Measurements from ENCODE around the gene EMC9. TPM values are rescaled to one million over a fixed set of nuclear protein-coding genes. Genes with fewer than 3 reads are reported as not detected.

EMC9 gene
- polyA plus RNA-seq, 2 of the 4 experiments (the other 2 are of a cell fraction) = 21.5 to 48.5 TPM

DNA sequence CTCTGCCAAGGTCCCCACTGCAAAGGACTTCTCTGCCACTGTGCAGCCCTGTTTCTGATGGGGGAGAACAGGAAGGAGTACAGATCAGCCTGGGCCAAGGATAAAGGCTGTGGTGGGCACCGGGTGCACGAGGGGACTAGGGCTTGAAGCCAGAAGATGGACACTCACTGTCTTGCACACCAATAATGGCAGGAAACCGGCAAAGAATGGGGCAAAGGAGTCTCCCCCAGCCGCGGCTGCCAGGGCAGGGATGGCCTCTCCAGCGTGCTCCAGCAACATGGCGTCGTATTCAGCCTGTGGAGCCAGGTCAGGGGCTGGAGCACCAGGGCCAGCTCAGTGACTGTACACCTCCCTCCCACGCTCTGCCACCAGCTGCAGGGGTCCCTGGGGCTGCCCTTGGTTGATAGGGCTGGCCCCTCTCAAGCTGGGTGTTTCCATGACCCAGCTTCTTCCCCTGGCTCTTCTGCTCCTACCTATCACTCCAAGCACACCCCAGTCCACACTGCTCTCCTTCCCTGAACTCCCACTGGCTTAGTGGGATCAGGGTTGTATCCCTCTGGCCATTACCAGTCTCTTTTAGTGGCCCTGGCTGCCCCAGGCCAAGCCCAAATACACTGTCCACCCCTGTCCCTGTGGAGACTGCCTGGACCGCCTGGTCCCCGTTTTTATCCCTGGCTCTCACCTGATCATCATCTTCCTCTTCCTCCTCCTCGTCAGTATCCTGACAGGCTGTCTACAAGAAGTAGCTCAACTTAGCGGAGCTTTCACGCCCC lies 40.9 kb upstream of the EMC9 start:
- no peak overlapping the region for H3K27ac ChIP-seq
- peaks cover 4% of the 10 kb centered on the region; the same call in 2 of the 3 replicates for H3K4me1 ChIP-seq
- POLR2A ChIA-PET = interaction anchor here (1.2 kb wide), 1 partner anchor 68 kb away, joined by 3 read pairs; the partner anchor contains the start of genes DCAF11 and NRL
- DNase-seq (ENCODE audit: low read depth in 1 of 2, low spot score in 1 of 2) (no peak), ATAC-seq (no peak; a peak in 1 of 6 replicates), FAIRE-seq (no peak)
- H3K4me3 ChIP-seq = no peak overlapping the region
- CTCF ChIA-PET = interaction anchor here (0.7 to 8.0 kb wide), 2 partner anchors 22 to 27 kb away, joined by 3 to 64 read pairs; partner anchors contain the start of gene IRF9
- H3K4me2 ChIP-seq = no peak overlapping the region
- no peaks in the 10 kb centered on the region for H3K9me3 ChIP-seq
- 89% methylated on average over 14 of the region's 14 CpGs for WGBS (ENCODE audit: missing lambda C conversion rate)
- TF ChIP-seq HDAC2 (IDR thresholded peaks at IDR 0.05) = no peak
- TF ChIP-seq EHMT2 (IDR thresholded peaks at IDR 0.05; ENCODE audit: low read depth) = no peak
- TF ChIP-seq ZFP36 (IDR thresholded peaks at IDR 0.05; ENCODE audit: borderline replicate concordance, partially characterized antibody) = no peak
- TF ChIP-seq ESRRA (IDR thresholded peaks at IDR 0.05; ENCODE audit: borderline replicate concordance, low read length) = no peak
- TF ChIP-seq JUN (IDR thresholded peaks at IDR 0.05) = no peak
- TF ChIP-seq RARB (CRISPR knock-in tag; IDR thresholded peaks at IDR 0.05) = no peak
- no peak for TF ChIP-seq CBX8 (IDR thresholded peaks at IDR 0.05)
- no peak for TF ChIP-seq CHD2 (IDR thresholded peaks at IDR 0.05; ENCODE audit: low read length, partially characterized antibody)
- TF ChIP-seq MAZ (IDR thresholded peaks at IDR 0.05; ENCODE audit: borderline replicate concordance, low read depth, low read length) = no peak
- TF ChIP-seq HEYL (CRISPR knock-in tag; IDR thresholded peaks at IDR 0.05) = no peak
- TF ChIP-seq RFX5 (IDR thresholded peaks at IDR 0.05) = no peak
- TF ChIP-seq FOXS1 (CRISPR knock-in tag; IDR thresholded peaks at IDR 0.05) = no peak
- TF ChIP-seq MYC (IDR thresholded peaks at IDR 0.05; ENCODE audit: borderline replicate concordance, low read length) = no peak
- no peak for TF ChIP-seq POLR2AphosphoS2 (conservative IDR thresholded peaks at IDR 0.05; ENCODE audit: low read length)
- TF ChIP-seq HOXB13 (CRISPR knock-in tag; IDR thresholded peaks at IDR 0.05; ENCODE audit: low read depth) = no peak
- TF ChIP-seq, protein P1, sequence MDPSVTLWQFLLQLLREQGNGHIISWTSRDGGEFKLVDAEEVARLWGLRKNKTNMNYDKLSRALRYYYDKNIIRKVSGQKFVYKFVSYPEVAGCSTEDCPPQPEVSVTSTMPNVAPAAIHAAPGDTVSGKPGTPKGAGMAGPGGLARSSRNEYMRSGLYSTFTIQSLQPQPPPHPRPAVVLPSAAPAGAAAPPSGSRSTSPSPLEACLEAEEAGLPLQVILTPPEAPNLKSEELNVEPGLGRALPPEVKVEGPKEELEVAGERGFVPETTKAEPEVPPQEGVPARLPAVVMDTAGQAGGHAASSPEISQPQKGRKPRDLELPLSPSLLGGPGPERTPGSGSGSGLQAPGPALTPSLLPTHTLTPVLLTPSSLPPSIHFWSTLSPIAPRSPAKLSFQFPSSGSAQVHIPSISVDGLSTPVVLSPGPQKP (IDR thresholded peaks at IDR 0.05; ENCODE audit: low read depth, low read length) = no peak
- TF ChIP-seq CTCF (IDR thresholded peaks at IDR 0.05) = no peak
- TF ChIP-seq, protein P2, sequence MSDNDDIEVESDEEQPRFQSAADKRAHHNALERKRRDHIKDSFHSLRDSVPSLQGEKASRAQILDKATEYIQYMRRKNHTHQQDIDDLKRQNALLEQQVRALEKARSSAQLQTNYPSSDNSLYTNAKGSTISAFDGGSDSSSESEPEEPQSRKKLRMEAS (IDR thresholded peaks at IDR 0.05) = no peak
- no peak for TF ChIP-seq PHF8 (IDR thresholded peaks at IDR 0.05; ENCODE audit: borderline replicate concordance, low read depth)

DNA sequence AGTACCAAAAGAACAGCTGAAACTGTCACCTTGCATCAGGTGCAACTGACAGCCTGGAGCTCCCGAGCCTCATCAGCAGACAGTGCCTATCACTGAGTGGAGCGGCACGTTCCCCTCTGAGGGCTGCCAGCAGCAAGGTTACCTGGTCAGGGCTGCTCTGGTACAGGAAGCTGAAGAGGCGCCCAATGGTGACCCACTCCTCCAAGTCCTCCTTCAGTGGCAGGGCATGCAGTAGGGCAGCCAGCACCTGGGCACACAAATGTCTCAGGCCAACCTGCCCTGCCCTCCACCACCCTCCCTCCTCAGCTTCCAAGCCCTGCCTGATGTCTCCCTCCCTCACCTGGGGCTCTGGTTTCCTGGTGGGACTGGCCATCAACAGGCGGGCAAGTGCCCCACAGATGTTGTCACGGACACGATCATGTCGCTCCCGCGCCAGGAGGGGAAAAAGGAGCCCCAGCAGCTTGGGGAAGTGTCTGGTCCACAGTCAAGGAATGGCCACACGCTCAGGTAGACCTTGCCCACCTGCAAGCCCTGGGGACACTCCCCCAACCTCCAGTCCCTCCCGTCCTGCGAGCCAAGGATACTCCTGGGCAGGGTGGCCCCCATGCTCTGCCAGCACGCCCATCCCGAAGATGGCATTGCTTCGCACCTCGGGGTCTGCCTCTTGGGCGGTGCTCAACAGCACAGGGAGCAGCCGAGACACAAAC lies 40.1 kb upstream of the EMC9 start:
- H3K4me3 ChIP-seq = no peak overlapping the region
- ChIA-PET CTCF (interaction anchor here (0.6 to 8.0 kb wide), 10 partner anchors 11 to 73 kb away, joined by 3 to 64 read pairs (median 4); partner anchors contain the start of genes IRF9, MDP1, PSME1 and PSME2), POLR2A (interaction anchor here (0.9 kb wide), 1 partner anchor 14 kb away, joined by 3 read pairs; the partner anchor contains the start of gene TM9SF1)
- DNase-seq (ENCODE audit: low read depth in 1 of 2, low spot score in 1 of 2) (no peak), ATAC-seq (no peak), FAIRE-seq (no peak)
- WGBS (ENCODE audit: missing lambda C conversion rate) = 92% methylated on average over 17 of the region's 19 CpGs
- no peaks in the 10 kb centered on the region for H3K4me1 ChIP-seq
- no peaks in the 10 kb centered on the region for H3K9me3 ChIP-seq
- TF ChIP-seq NPAS2 (CRISPR knock-in tag; IDR thresholded peaks at IDR 0.05; ENCODE audit: borderline replicate concordance) = no peak
- TF ChIP-seq FOSB (CRISPR knock-in tag; IDR thresholded peaks at IDR 0.05) = no peak
- TF ChIP-seq ZC3H11A (IDR thresholded peaks at IDR 0.05) = no peak
- TF ChIP-seq CEBPB (IDR thresholded peaks at IDR 0.05) = no peak
- no peak for TF ChIP-seq TFCP2L1 (CRISPR knock-in tag; IDR thresholded peaks at IDR 0.05)
- no peak for TF ChIP-seq CHD4 (IDR thresholded peaks at IDR 0.05; ENCODE audit: borderline replicate concordance)
- no peak for TF ChIP-seq KDM5A (IDR thresholded peaks at IDR 0.05)
- no peak for TF ChIP-seq EHMT2 (IDR thresholded peaks at IDR 0.05; ENCODE audit: low read depth)
- TF ChIP-seq POLR2AphosphoS2 (conservative IDR thresholded peaks at IDR 0.05; ENCODE audit: low read length) = no peak; the same call in 1 of the 2 replicates
- TF ChIP-seq RARB (CRISPR knock-in tag; IDR thresholded peaks at IDR 0.05) = no peak
- no peak for TF ChIP-seq ZSCAN20 (CRISPR knock-in tag; IDR thresholded peaks at IDR 0.05)
- H3K27ac ChIP-seq = no peak overlapping the region
- H3K4me2 ChIP-seq = no peak overlapping the region

Data from A549 (cell line).